Measurements from ENCODE around the gene SH3BGR.

Gene SH3BGR

DNA sequence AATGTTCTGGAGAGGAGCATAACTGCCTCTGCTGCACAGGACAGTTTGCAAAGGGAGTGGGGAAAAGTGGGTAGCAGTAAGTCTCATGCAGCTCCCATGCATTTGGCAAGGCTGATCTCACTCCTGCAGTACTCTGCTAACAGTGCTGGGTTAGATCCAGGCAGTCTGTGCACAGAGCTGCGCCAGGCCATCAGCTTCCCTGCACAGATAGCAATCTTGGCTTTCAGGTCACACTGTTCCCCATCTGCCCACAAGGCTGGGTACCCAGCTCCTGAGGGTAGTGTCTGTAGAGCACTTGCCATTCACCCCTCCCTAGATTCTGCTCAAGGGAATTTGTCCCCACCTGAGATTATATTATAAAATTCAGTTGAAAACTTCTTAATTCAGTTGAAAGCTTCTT is 72.1 kb downstream of the SH3BGR start:
- no peak for TF ChIP-seq CTCF (IDR thresholded peaks at IDR 0.05; ENCODE audit: insufficient read depth, low read depth, low read length, missing control alignments)
- DNase-seq (ENCODE audit: low read depth) = no peak
- no peak overlapping the region for H3K4me3 ChIP-seq (ENCODE audit: low read length)

DNA sequence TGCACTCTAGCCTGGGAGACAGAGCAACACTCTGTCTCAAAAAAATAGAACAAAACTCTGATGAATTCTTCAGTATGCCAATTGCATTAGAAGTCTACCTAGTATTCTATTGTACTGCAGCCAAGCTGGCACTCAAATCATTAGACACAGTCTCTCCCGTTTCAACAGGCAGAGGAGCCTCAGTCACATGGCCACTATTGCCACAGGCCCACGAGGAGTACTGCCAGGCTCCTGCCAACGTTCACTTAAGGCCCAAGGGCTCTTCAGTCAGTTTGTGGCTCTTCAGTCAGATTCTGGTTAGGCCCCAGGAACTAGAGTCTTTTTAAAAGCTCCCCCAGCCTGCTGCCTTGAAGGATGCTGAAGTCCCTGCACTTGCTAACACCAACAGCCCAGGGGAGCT is 73.4 kb downstream of the SH3BGR start:
- H3K4me3 ChIP-seq (ENCODE audit: low read length) = no peak overlapping the region
- DNase-seq (ENCODE audit: low read depth) = no peak
- no peak for TF ChIP-seq CTCF (IDR thresholded peaks at IDR 0.05; ENCODE audit: insufficient read depth, low read depth, low read length, missing control alignments)

- H3K4me3 ChIP-seq (ENCODE audit: low read length) = no peak overlapping the region
- no peak for TF ChIP-seq CTCF (IDR thresholded peaks at IDR 0.05; ENCODE audit: insufficient read depth, low read depth, low read length, missing control alignments)
- DNase-seq (ENCODE audit: low read depth) = no peak
Observed at GRCh38 chr21:39525601-39526000, 73.8 kb downstream of the SH3BGR start.

DNA sequence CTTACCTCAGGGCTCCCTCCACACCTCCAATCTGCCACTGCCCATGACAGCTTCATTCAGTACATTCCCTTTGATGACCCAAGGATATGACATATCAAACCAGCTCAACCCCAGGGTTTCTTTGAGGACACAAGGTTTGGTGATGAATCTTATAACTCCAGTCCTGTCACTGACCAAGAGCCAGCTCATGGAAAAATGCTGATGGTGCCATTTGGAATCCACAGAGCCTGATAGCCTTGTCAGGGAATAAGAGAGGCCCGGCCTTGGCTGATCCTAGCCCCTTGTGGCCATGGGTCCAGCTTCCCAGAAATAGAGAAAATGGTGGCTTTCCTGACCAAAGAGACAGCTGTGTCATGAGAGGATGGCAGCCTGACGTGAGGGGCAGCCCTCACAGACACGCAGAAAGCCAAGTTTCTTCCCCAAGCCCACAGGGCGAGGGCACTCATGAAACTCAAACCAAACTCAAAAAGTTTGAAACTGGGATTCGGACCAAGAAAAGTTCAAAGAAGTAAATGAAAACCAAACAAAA is 75.4 kb downstream of the SH3BGR start:
- TF ChIP-seq CTCF (IDR thresholded peaks at IDR 0.05; ENCODE audit: insufficient read depth, low read depth, low read length, missing control alignments) = no peak
- no peak for DNase-seq (ENCODE audit: low read depth)
- no peak overlapping the region for H3K4me3 ChIP-seq (ENCODE audit: low read length)

DNA sequence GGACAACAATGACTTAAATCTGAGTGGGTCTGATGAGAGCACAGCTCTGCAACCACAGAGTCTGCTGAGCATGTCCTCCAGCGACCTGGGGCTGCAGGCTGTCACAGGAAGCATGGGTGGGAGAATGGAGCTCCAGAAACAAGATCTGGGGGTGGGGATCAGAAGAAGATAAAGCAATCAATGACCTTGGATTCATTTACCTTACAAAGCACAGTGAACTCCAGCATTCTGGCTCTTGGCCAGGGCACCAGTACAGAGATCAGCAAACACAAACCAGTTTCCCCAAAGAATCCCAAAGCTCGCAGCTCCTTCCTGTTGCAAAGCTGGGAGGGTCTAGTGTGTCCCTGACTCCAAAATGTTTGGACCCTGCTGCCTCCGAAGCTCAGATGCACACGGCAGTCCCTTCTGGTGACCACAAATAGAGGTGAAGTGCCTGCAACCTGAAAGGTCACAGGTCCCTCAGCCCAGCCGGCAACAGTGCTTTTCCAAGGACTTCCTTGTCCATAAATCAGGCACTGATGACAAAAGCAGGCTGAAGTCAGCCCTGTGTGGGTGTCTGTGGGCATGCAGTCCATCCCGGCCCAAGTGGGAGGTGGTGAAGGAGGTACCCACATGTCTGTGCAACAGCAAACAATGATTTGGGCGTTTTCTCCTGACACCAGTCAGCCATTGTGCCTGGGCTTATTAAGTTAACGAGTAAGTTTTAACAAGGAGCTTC is 76.1 kb downstream of the SH3BGR start:
- TF ChIP-seq CTCF (IDR thresholded peaks at IDR 0.05; ENCODE audit: insufficient read depth, low read depth, low read length, missing control alignments) = no peak
- H3K4me3 ChIP-seq (ENCODE audit: low read length) = no peak overlapping the region
- no peak for DNase-seq (ENCODE audit: low read depth)

- DNase-seq (ENCODE audit: low read depth) = no peak
- TF ChIP-seq CTCF (IDR thresholded peaks at IDR 0.05; ENCODE audit: insufficient read depth, low read depth, low read length, missing control alignments) = no peak
- H3K4me3 ChIP-seq (ENCODE audit: low read length) = no peak overlapping the region
Observed at GRCh38 chr21:39529026-39529425, 77.3 kb downstream of the SH3BGR start.

DNA sequence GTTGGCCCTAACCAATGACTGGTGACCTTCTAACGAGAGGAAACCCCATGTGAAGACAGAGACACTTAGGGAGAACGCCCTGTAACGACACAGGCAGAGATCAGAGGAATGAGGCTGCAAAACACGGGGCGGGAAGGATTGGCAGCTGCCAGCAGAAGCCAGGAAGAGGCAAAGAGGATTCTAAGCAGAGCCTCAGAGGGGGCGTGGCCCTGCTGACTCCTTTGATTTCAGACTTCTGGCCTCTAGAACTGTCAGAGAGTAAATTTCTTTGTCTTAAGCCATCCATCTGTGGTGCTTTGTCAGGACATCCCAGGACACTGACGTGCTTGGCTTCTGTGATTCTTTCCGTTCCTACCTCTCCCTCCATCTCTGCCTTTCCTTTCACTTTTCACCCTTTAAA is 79.3 kb downstream of the SH3BGR start:
- no peak for TF ChIP-seq CTCF (IDR thresholded peaks at IDR 0.05; ENCODE audit: insufficient read depth, low read depth, low read length, missing control alignments)
- H3K4me3 ChIP-seq (ENCODE audit: low read length) = no peak overlapping the region
- no peak for DNase-seq (ENCODE audit: low read depth)
